COR-L47 (cell line): ENCODE data around the gene PCP2.
A peak's percentile ranks its signal among the peaks of the same experiment; 100 is the strongest.

Experiments used
- DNase-seq: peaks from one replicate; lab custom pipeline; 2025; lab: John Stamatoyannopoulos, UW

The PCP2 gene

GRCh38 chr19:7638802-7639465 lies 5.4 kb upstream of the PCP2 start:
- no peak for DNase-seq

DNA sequence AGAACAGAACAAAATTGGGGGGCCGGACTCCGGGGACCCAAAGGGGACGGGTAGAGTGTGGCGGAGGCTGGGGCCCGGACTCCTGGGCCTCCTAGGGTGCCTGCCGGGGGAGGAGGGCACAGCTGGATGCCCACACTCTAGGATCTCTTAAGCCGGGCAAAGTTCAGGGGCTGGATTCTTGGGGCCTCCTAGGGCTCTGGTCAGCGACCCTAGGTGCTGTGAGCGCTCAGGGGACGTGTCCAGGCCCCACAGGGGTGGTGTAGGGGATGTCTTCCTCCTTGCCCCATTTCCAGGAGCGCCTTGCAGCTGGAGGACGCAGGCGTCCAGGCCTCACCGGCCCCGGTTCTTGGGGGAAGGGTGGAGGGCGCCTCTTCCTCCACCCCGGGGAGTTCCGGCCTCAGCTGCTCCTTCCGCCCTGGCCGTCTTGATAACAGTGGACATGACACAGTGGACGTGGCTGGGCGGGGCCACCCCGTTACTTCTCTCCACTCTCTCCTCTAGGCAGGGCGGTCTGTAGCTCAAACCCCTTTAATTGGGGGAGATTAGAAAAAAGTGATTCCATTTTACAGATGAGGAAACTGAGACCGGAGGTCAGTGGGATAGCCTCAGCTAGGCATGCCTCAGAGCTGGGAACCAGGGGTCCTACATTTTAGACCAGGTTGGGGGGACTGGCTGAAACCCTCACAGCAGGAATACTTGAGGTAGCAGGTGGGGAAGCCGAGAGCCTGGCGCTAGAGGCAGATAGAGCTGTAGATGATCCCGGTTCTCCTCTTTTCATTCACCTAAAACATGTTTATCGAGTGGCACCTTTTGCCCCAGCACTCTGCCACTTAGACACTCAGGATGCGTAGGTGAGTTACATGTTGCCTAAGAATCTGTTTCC lies 4.1 kb upstream of the PCP2 start:
- DNase-seq, result no peak

- peak; percentile 72 for DNase-seq
These were observed 3.3 kb upstream of the PCP2 start, which contains the start of gene STXBP2 for GRCh38 chr19:7636691-7637373. Gene STXBP2 (plus strand): TSS chr19:7637110. CDS start chr19:7637150, 40 bp downstream.

GRCh38 chr19:7636317-7636690 lies 2.8 kb upstream of the PCP2 start:
- DNase-seq, result no peak

- no peak for DNase-seq
These were observed 2.2 kb upstream of the PCP2 start for GRCh38 chr19:7635670-7636069.

DNA sequence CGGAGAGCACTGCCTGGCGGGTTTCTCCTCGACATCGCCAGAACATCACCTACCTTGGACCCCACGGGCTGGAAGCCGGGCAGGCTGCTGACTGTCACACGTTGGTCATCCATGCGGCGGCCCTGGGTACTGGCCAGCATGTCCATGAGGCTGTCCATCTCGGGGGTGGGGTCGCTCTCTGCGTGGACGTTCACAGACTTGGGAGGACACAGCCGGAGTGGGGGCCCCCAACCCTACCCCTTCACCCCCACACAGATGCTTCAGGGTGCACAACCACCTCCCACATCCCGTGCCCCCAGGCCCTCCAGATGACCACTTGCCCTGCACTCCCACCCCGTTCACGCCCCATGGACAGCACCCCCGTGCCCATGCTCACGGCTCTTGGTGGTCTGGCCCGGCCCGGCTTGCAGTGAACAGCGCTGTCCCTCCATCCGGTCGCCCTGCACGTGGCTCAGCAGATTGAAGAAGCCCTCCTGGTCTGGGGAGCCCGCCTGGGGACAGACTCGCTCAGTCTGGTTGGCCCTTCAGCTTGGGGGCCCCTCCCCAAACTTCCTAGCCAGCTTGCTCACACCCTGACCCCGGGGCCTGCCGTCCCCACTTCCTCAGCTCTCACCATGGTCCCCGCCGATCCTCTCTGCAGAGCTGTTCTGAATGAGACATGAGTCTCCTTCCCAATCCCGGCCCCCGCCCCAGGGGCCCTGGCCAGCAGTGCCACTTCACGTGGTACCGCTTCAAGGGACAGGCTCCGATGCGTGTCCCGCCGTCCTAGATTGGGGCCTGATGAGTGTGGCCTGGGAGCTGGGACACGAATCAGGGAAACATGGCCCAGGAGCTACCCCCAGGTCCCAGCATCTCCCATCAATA lies 947 bp downstream of the PCP2 start:
- no peak for DNase-seq

DNA sequence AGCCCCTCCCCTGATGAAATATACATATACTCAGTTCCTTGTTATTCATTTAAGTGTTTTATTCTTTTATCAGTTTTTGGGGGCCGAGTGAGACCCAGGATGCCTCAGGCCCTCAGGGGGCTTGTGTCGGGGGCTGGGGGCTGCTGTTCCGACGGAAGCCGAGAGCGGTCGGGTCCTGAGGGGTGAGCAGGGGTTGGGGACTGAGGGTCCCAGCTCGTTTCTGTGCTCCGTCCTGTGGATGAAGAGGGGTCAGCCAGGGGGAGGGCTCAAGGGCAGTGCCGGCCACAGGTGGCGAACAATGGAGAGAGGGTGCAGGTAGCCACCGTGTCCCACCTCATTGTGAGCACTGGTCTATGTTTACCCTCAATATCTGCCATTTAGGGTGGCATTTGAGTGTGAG lies 1.9 kb downstream of the PCP2 start:
- no peak for DNase-seq

DNA sequence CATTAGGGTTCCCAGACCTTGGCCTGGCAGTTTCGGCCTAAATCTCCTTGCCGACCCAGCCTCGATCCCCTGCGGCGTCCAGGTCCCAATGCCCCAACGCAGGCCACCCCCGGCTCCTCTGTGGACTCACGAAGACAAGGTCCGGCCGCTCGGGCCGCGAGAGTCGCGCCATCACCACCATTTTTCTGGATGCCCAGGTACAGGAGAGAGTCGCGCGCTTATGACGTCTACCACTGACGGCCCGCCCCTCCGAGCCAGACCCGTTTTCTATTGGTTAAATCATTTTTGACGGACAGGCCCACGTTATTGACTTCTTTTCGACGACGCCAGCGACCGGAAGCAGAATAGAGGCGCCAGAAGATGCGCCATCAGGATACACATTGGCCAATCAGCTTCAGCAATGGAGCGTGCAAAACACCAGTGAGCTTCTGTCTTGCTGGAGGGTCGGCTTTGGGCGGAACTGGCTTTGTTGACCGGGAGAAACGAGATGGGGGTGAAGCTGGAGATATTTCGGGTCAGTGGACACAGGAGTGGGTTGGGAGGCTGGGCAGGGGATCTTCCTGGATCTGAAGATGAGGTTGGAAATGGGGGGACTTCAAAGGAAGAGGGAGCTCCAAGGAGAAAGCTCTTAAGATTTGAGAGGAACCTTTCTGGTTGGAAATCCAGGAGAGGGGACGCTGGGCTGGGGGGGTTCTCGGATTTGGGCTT lies 4.0 kb downstream of the PCP2 start, which contains the start of the genes PET100 and XAB2:
Gene PET100 (plus strand): TSS at position 447 of the 708 bp plus-strand sequence. CDS start 41 bp downstream, at position 488.
Gene XAB2 (minus strand): TSS at position 199 of the 708 bp plus-strand sequence. CDS start 18 bp downstream, at position 181.
- peak; percentile 96 for DNase-seq

DNA sequence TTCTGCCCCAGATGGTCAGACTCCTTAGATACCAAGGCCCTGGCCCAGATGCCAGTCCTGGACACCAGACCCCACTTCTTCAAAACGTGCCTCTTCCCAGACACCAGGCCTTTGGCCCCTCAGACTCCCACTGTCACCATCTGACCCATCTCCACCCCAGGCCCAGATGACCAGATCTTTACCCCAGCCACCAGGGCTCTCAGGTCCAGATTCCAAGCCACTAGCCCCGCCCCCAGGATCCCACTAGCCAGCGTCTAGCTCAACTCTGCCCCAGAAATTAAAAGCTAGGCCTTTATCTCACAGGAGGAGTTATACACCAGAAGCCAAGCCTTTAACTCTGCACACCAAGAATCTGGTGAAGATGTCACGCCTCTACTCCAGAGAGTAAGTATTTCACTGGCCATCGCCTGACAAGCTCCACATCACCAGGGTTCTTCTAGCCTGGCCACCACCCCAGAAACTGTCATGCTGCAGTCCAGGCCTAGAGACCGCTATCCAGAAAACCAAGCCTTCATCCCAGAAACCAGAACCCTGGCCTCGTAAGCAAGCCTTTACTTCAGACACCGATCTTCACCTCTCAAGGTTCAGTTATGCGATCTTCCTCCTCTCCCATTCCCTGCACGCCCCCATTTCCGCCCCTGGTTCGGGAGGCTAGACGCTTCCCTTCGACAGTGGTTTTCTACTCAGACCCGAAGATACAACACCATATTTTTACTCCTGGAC lies 4.8 kb downstream of the PCP2 start:
- no peak for DNase-seq

GRCh38 chr19:7627166-7627565 lies 6.4 kb downstream of the PCP2 start:
- DNase-seq, result no peak

- DNase-seq, result no peak
These were observed 7.7 kb downstream of the PCP2 start for GRCh38 chr19:7625763-7626372.

DNA sequence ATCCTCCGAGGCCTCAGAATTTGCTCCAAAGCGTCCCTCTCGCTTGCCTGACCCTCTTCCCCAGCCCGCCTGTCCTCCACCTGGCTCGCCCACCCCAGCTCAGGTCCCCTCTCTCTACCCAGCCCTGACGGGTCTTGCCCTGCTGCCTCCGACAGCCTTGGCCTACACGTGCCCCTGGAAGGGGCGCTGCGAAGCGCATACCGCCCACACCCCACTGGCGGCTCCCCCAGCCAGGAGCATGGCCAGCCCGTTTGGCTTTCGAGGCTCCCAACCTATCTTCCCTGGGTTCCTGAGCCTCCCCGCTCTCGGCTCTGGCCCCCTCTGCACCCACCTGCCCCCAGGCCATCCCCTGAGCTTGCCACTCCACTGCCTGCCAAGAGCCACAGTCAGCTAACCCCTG lies 8.7 kb downstream of the PCP2 start:
- DNase-seq, result no peak

DNA sequence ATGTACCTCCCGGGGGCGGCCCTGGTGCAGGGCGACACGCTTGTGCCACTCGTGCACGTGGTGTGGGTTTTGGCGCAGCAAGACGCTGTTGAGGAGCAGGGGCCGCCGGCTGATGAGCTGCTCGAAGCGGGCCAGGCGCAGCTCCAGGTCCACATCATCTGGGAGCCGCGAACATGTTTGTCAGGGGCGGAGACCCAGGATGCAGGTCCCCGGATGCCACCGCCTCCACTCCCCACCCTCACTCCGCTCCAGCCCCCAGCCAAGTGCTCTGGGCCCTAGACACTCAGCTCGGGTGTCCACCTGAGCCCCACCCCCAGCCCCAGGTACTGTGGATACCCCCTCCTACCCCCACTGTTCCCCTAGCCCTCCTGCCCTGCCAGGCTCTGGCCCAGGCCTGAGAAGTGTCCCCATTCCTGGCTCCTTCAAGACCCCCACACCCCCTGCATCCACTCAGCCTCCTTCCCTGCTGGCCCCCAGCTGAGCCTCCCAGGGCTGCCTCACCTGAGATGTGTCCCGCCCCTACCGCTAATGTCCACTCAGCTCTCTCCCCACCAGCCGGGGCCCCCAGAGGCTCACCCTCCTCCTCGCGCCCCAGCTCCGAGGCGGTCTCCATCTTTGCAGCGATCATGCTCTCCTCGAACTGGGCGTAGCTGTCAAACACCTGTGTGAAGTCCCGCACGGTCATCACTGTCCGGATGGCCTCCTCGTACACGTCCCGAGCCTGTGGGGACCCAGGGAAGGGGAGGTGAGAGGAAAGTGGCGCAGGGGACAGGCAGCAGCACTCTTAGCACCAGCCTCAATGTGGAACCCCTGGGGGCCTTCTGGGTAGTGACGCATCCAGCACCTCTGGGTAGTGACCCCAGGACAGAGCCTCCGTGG lies 9.6 kb downstream of the PCP2 start:
- no peak for DNase-seq

GRCh38 chr19:7622933-7623685 lies 10.4 kb downstream of the PCP2 start:
- DNase-seq, result no peak

DNA sequence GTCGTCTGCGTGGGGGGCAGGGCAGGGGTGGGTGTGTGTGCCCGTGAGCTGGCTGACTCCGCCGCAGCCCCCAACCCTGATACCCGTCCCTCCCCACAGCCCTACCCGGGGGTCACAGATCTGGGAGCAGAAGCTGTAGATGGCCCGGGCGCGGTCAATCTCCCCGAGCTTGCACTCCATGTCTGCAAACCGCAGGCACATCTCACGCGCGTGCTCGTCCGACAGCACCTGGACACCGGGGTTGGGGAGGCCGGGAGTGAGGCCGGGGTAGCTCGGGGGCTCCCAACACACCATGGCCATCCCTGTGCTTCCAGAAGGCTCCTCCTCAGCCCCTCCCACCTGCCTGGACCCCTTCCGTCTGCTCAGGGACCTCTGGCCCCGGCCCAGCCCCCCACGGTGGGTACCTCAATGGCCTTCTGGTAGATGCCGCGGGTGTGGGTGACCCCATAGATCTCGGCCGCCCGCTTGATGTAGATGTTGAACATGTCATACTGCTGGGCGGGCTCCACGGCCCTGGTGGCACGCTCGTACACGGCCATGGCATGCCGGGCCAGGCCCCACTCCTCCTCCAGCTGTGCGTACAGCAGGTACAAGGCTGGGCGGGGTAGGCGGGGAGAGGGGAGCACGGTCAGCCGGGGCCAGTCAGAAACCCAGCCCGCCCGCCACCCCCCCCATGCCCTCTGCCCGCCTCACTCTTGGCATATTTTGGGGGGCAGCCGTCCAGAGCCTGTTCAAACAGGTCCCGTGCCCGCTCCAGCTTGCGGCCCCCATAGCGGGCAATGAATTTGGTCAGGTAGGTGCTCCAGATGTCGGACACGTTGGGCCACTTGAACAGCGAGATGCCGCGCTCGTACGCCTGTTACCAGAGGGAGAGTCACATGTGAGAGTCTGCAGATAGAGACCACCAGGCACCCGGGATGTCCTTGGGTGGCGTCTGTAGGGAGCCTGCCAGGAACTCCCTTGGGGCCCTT lies 12.8 kb downstream of the PCP2 start:
- DNase-seq, result no peak

- no peak for DNase-seq
These were observed 13.7 kb downstream of the PCP2 start for GRCh38 chr19:7619671-7620441.
